GM18909 (cell line): ENCODE results near the gene LDB1.
A peak's percentile ranks its signal among the peaks of the same experiment; 100 is the strongest.

Experiments used
- ATAC-seq: cut with Tn5 transposase; IDR thresholded peaks from one replicate; pipeline ENCODE4 v1.9.1; 2021; ENCODE audit warnings: mild to moderate bottlenecking; ENCODE audit not compliant: unreplicated experiment, poor library complexity

The LDB1 gene

GRCh38 chr10:102139281-102140110 lies 19.3 kb upstream of the LDB1 start:
- ATAC-seq: no peak

- ATAC-seq: no peak
These were observed 15.9 kb upstream of the LDB1 start for GRCh38 chr10:102135956-102136526.

- ATAC-seq: no peak
These were observed 14.2 kb upstream of the LDB1 start for GRCh38 chr10:102134416-102134815.

GRCh38 chr10:102133373-102134195 lies 13.4 kb upstream of the LDB1 start:
- ATAC-seq: no peak

GRCh38 chr10:102132563-102133372 lies 12.6 kb upstream of the LDB1 start, which contains the start of gene PPRC1:
Gene PPRC1, plus strand, starts transcription at chr10:102133040. Its CDS starts 29 bp downstream, at chr10:102133069.
- ATAC-seq: peak; percentile 96

- no peak for ATAC-seq
These were observed 12.0 kb upstream of the LDB1 start for GRCh38 chr10:102132193-102132562.

GRCh38 chr10:102131286-102132170 lies 11.4 kb upstream of the LDB1 start:
- no peak for ATAC-seq

- no peak for ATAC-seq
These were observed 3.1 kb upstream of the LDB1 start for GRCh38 chr10:102123223-102123622.

- no peak for ATAC-seq
These were observed 2.3 kb upstream of the LDB1 start for GRCh38 chr10:102122450-102122849.

GRCh38 chr10:102121739-102122372 lies 1.7 kb upstream of the LDB1 start:
- no peak for ATAC-seq

GRCh38 chr10:102120991-102121738 lies 997 bp upstream of the LDB1 start:
- ATAC-seq: no peak

- no peak for ATAC-seq
These were observed 589 bp downstream of the LDB1 start for GRCh38 chr10:102119417-102120141.

GRCh38 chr10:102118867-102119266 lies 1.3 kb downstream of the LDB1 start:
- ATAC-seq: no peak

GRCh38 chr10:102117391-102118159 lies 2.6 kb downstream of the LDB1 start:
- ATAC-seq: no peak

GRCh38 chr10:102116656-102117055 lies 3.5 kb downstream of the LDB1 start:
- no peak for ATAC-seq

- ATAC-seq: no peak
These were observed 4.4 kb downstream of the LDB1 start for GRCh38 chr10:102115775-102116174.
